MM.1S (cell line): Measurements from ENCODE around the gene RPL27.

ENCODE experiments used
- DNase-seq: peaks from one replicate; pipeline ENCODE4 v3.0.0-alpha.2; 2015
- H2AFZ ChIP-seq: fragments of 300-600 bp; sonication (generic); 2 replicates; pipeline ENCODE4 v1.6.0; 2016; ENCODE audit warnings: antibody characterized with exemption, low read length
- H3F3A ChIP-seq: fragments of 300-600 bp; sonication (generic); 2 replicates; pipeline ENCODE4 v1.6.1; 2016; ENCODE audit warnings: mild to moderate bottlenecking, antibody characterized with exemption, low read length, moderate library complexity, mixed read lengths; ENCODE audit not compliant: insufficient read depth
- H3K27ac ChIP-seq: fragments of 300-600 bp; sonication (generic); 2 replicates; pipeline ENCODE4 v1.5.1; 2016; ENCODE audit warnings: mild to moderate bottlenecking, low read length
- H3K27me3 ChIP-seq: fragments of 300-600 bp; sonication (generic); replicated peaks from 2 replicates; pipeline ENCODE4 v1.6.0; 2016; ENCODE audit warnings: low read length; ENCODE audit not compliant: insufficient read depth
- H3K36me3 ChIP-seq: fragments of 300-600 bp; sonication (generic); replicated peaks from 2 replicates; pipeline ENCODE4 v1.6.1; 2016; ENCODE audit warnings: mild to moderate bottlenecking, low read length, mixed read lengths; ENCODE audit not compliant: insufficient read depth
- H3K4me1 ChIP-seq: fragments of 300-600 bp; sonication (generic); 2 replicates; pipeline ENCODE4 v1.6.1; 2016; ENCODE audit warnings: low read length, mixed read lengths
- H3K4me2 ChIP-seq: fragments of 300-600 bp; sonication (generic); 2 replicates; pipeline ENCODE4 v1.6.0; 2016; ENCODE audit warnings: low read depth, low read length
- H3K4me3 ChIP-seq: fragments of 300-600 bp; sonication (generic); 2 replicates; pipeline ENCODE4 v1.5.1; 2016; ENCODE audit warnings: low read length, mixed read lengths
- H3K79me2 ChIP-seq: fragments of 300-600 bp; sonication (generic); 2 replicates; pipeline ENCODE4 v1.6.1; 2016; ENCODE audit warnings: mixed run types, low read length, mixed read lengths
- H3K9ac ChIP-seq: fragments of 300-600 bp; sonication (generic); 2 replicates; pipeline ENCODE4 v1.6.1; 2016; ENCODE audit warnings: low read length, mixed read lengths
- H3K9me2 ChIP-seq: fragments of 300-600 bp; sonication (generic); replicated peaks from 2 replicates; pipeline ENCODE4 v1.6.1; 2016; ENCODE audit warnings: mild to moderate bottlenecking, low read length, mixed read lengths; ENCODE audit not compliant: insufficient read depth
- H3K9me3 ChIP-seq: fragments of 300-600 bp; sonication (generic); replicated peaks from 2 replicates; pipeline ENCODE4 v1.6.1; 2016; ENCODE audit warnings: mild to moderate bottlenecking, low read length, mixed read lengths; ENCODE audit not compliant: insufficient read depth
- H4K20me1 ChIP-seq: fragments of 300-600 bp; sonication (generic); 2 replicates; pipeline ENCODE4 v1.6.1; 2016; ENCODE audit warnings: mild to moderate bottlenecking, low read length, moderate library complexity, mixed read lengths; ENCODE audit not compliant: insufficient read depth
- CTCF ChIP-seq: fragments of 300-600 bp; sonication (generic); IDR thresholded peaks from 2 replicates; pipeline ENCODE4 v1.5.1; 2016; ENCODE audit warnings: antibody characterized with exemption, low read length, mixed read lengths
- EZH2 ChIP-seq: fragments of 300-600 bp; sonication (generic); optimal IDR thresholded peaks from 2 replicates; pipeline ENCODE3; 2017; ENCODE audit warnings: low read depth, mild to moderate bottlenecking, antibody characterized with exemption, low read length, mixed read lengths
- EZH2phosphoT487 ChIP-seq: fragments of 300-600 bp; sonication (generic); IDR thresholded peaks from 2 replicates; pipeline ENCODE4 v1.6.1; 2018; ENCODE audit warnings: antibody characterized with exemption, low read length

The RPL27 gene

GRCh38 chr17:42980766-42981397 is 17.3 kb upstream of the RPL27 start:
- Histone ChIP-seq H3K9me2 (no peaks in the 10 kb centered on the region), H3K9ac (peak overlapping the region; percentile 85), H3K36me3 (no peaks in the 10 kb centered on the region), H3K9me3 (no peaks in the 10 kb centered on the region), H3K27ac (peak overlapping the region; percentile 88), H3K4me2 (peak overlapping the region; percentile 97), H3F3A (peaks cover 11% of the 10 kb centered on the region), H3K27me3 (no peaks in the 10 kb centered on the region), H3K4me3 (peak overlapping the region; percentile 95), H3K4me1 (peaks cover 13% of the 10 kb centered on the region), H3K79me2 (peaks cover 43% of the 10 kb centered on the region), H2AFZ (peak overlapping the region; percentile 91), H4K20me1 (no peaks in the 10 kb centered on the region)
- TF ChIP-seq EZH2phosphoT487, result no peak
- peak; percentile 30; the same call in 1 of the 2 replicates for TF ChIP-seq CTCF
- DNase-seq, result peak; percentile 79

- no peak overlapping the region for H3K4me2 ChIP-seq
- no peak overlapping the region for H2AFZ ChIP-seq
- H3K4me1 ChIP-seq, result peaks cover 13% of the 10 kb centered on the region
- H3F3A ChIP-seq, result peaks cover 11% of the 10 kb centered on the region
- TF ChIP-seq EZH2 (no peak), EZH2phosphoT487 (no peak), CTCF (no peak)
- peaks cover 46% of the 10 kb centered on the region for H3K79me2 ChIP-seq
- no peaks in the 10 kb centered on the region for H3K36me3 ChIP-seq
- DNase-seq, result no peak
- no peak overlapping the region for H3K4me3 ChIP-seq
- no peaks in the 10 kb centered on the region for H3K9me3 ChIP-seq
- H4K20me1 ChIP-seq, result no peaks in the 10 kb centered on the region
- no peak overlapping the region for H3K27ac ChIP-seq
- no peaks in the 10 kb centered on the region for H3K9me2 ChIP-seq
- no peak overlapping the region for H3K9ac ChIP-seq
- no peaks in the 10 kb centered on the region for H3K27me3 ChIP-seq
Observed at GRCh38 chr17:42982266-42982665, 16.0 kb upstream of the RPL27 start.

GRCh38 chr17:42985225-42985624 is 13.0 kb upstream of the RPL27 start:
- Histone ChIP-seq H3K79me2 (peaks cover 46% of the 10 kb centered on the region), H3F3A (peaks cover 9% of the 10 kb centered on the region), H3K27ac (no peak overlapping the region), H3K4me1 (0 out of 2 replicates have a peak, but pooled peaks cover 4% of the 10 kb centered on the region), H3K4me2 (no peak overlapping the region), H3K36me3 (peaks cover 5% of the 10 kb centered on the region; the same call in 1 of the 2 replicates), H4K20me1 (no peaks in the 10 kb centered on the region), H3K27me3 (no peaks in the 10 kb centered on the region), H3K9ac (no peak overlapping the region), H2AFZ (no peak overlapping the region), H3K4me3 (no peak overlapping the region), H3K9me2 (no peaks in the 10 kb centered on the region), H3K9me3 (no peaks in the 10 kb centered on the region)
- DNase-seq, result no peak
- TF ChIP-seq CTCF, result no peak
- no peak for TF ChIP-seq EZH2
- TF ChIP-seq EZH2phosphoT487, result no peak
